NCI-H748 (cell line): ENCODE results near the gene ENAM.
"Not testable (repeated sequence)": the region's sequence is repeated elsewhere in the genome, so short reads cannot be mapped to it uniquely, and the experiment has no call there.

Experiments used
- DNase-seq: peaks from one replicate; lab custom pipeline; 2025; ENCODE audit not compliant: unreplicated experiment; lab: John Stamatoyannopoulos, UW

Gene ENAM

GRCh38 chr4:70627620-70628019 lies 924 bp upstream of the ENAM start:
- no peak for DNase-seq

- DNase-seq = no peak
Observed at GRCh38 chr4:70629469-70630090, 1.0 kb downstream of the ENAM start.

GRCh38 chr4:70630162-70630561 lies 1.6 kb downstream of the ENAM start:
- no peak for DNase-seq

- DNase-seq = no peak
Observed at GRCh38 chr4:70632028-70632427, 3.5 kb downstream of the ENAM start.

GRCh38 chr4:70634482-70634881 lies 5.9 kb downstream of the ENAM start:
- DNase-seq = no peak

GRCh38 chr4:70637239-70637913 lies 8.8 kb downstream of the ENAM start:
- DNase-seq = no peak

GRCh38 chr4:70640192-70640591 lies 11.6 kb downstream of the ENAM start:
- no peak for DNase-seq

- not testable (repeated sequence) for DNase-seq
Observed at GRCh38 chr4:70650741-70651140, 22.2 kb downstream of the ENAM start.

GRCh38 chr4:70651864-70652506 lies 23.4 kb downstream of the ENAM start:
- DNase-seq = peak; percentile 43

- DNase-seq = no peak
Observed at GRCh38 chr4:70654605-70655011, 26.1 kb downstream of the ENAM start.

GRCh38 chr4:70657326-70657725 lies 28.8 kb downstream of the ENAM start:
- no peak for DNase-seq

GRCh38 chr4:70658418-70658817 lies 29.9 kb downstream of the ENAM start:
- DNase-seq = no peak

- no peak for DNase-seq
Observed at GRCh38 chr4:70660106-70660505, 31.6 kb downstream of the ENAM start.

- DNase-seq = not testable (repeated sequence)
Observed at GRCh38 chr4:70661309-70661922, 32.9 kb downstream of the ENAM start.

- no peak for DNase-seq
Observed at GRCh38 chr4:70666369-70666768, 37.8 kb downstream of the ENAM start, which contains the start of gene JCHAIN. Gene JCHAIN (minus strand): TSS chr4:70666508. CDS start chr4:70666490, 18 bp downstream.

- DNase-seq = no peak
Observed at GRCh38 chr4:70667740-70668535, 39.4 kb downstream of the ENAM start.

- no peak for DNase-seq
Observed at GRCh38 chr4:70670332-70671014, 41.9 kb downstream of the ENAM start.

- no peak for DNase-seq
Observed at GRCh38 chr4:70671091-70671490, 42.5 kb downstream of the ENAM start.

GRCh38 chr4:70674191-70674590 lies 45.6 kb downstream of the ENAM start:
- no peak for DNase-seq

- DNase-seq = no peak
Observed at GRCh38 chr4:70674731-70675130, 46.2 kb downstream of the ENAM start.
